ENCODE data around the gene WDR46. TPM values are rescaled to one million over a fixed set of nuclear protein-coding genes. Genes with fewer than 3 reads are reported as not detected.
A peak's percentile ranks its signal among the peaks of the same experiment; 100 is the strongest.

WDR46 gene
- polyA plus RNA-seq, 3 donors = 33.3 to 41.0 (median 37.3) TPM

- Mint-ChIP-seq H3K27ac (peak overlapping the region; percentile 91 to 97 (median 96)), H3K9me3 (no peaks in the 10 kb centered on the region), H3K4me1 (peaks cover 32% of the 10 kb centered on the region), H3K27me3 (ENCODE audit: low read depth in 3 of 3) (peaks cover 7 to 13% (median 7%) of the 10 kb centered on the region in 3 donors), H3K36me3 (peaks cover 19 to 21% of the 10 kb centered on the region in 2 donors), H3K4me3 (peak overlapping the region; percentile 81 to 92)
- under 1% methylated on average over 52 of the region's 58 CpGs for WGBS (ENCODE audit: insufficient coverage)
- Histone ChIP-seq H3K79me2 (ENCODE audit: insufficient read depth, low read length) (peaks cover 4% of the 10 kb centered on the region), H3K4me3 (replicated peaks in 1 of 3; ENCODE audit: low read depth in 2 of 3, low read length in 3 of 3) (peak overlapping the region; percentile 43 to 77 (median 58)), H3K4me2 (replicated peaks; ENCODE audit: extremely low read depth, low read length, poor library complexity, severe bottlenecking) (peak overlapping the region; percentile 84), H3K9me3 (replicated peaks in 1 of 2; ENCODE audit: control insufficient read depth in 1 of 2, insufficient read depth in 1 of 2, low read length in 2 of 2) (no peaks in the 10 kb centered on the region), H4K20me1 (ENCODE audit: insufficient read depth, low read length) (no peaks in the 10 kb centered on the region), H3K27ac (ENCODE audit: low read depth in 1 of 2, low read length in 2 of 2) (peak overlapping the region; percentile 92 to 93), H3K4me1 (ENCODE audit: control insufficient read depth in 1 of 2, insufficient read depth in 2 of 2, low read length in 2 of 2) (peaks cover 24 to 29% of the 10 kb centered on the region in 2 donors), H3K9ac (ENCODE audit: insufficient read depth, low read length, poor library complexity, severe bottlenecking) (peak overlapping the region; percentile 71), H3K36me3 (replicated peaks in 1 of 2; ENCODE audit: control insufficient read depth in 1 of 2, insufficient read depth in 2 of 2, low read length in 2 of 2) (peaks cover 10 to 21% of the 10 kb centered on the region in 2 donors), H2AFZ (ENCODE audit: insufficient read depth, low read depth, low read length, poor library complexity, severe bottlenecking) (peak overlapping the region; percentile 90), H3K27me3 (ENCODE audit: control insufficient read depth in 2 of 2, insufficient read depth in 2 of 2, low read length in 2 of 2) (no peaks in the 10 kb centered on the region)
- intact Hi-C loops (cut with micrococcal nuclease) = loop anchor here (2.0 to 10.0 kb wide), 10 partner anchors 37 to 314 kb away; partner anchors contain the start of genes COL11A2 (in 1 of the 2), RXRB (in 1 of the 2) and SLC39A7 (in 1 of the 2)
- DNase-seq = peak; percentile 99
- TF ChIP-seq CTCF (IDR thresholded peaks at IDR 0.05) = no peak
These were observed 39.9 kb downstream of the WDR46 start for GRCh38 chr6:33248932-33249731.

GRCh38 chr6:33248643-33248931 lies 40.5 kb downstream of the WDR46 start:
- TF ChIP-seq CTCF (IDR thresholded peaks at IDR 0.05) = peak; percentile 65
- peaks cover 24 to 29% of the 10 kb centered on the region in 2 donors for H3K4me1 ChIP-seq (ENCODE audit: control insufficient read depth in 1 of 2, insufficient read depth in 2 of 2, low read length in 2 of 2)
- WGBS (ENCODE audit: insufficient coverage) = 0% methylated on average over 17 of the region's 18 CpGs
- DNase-seq = peak in 2 of 3 donors; percentile 21 to 52
- H3K9me3 ChIP-seq (replicated peaks in 1 of 2; ENCODE audit: control insufficient read depth in 1 of 2, insufficient read depth in 1 of 2, low read length in 2 of 2) = no peaks in the 10 kb centered on the region
- H3K4me2 ChIP-seq (replicated peaks; ENCODE audit: extremely low read depth, low read length, poor library complexity, severe bottlenecking) = peak overlapping the region; percentile 84
- no peaks in the 10 kb centered on the region for H3K27me3 ChIP-seq (ENCODE audit: control insufficient read depth in 2 of 2, insufficient read depth in 2 of 2, low read length in 2 of 2)
- Mint-ChIP-seq H3K4me1 (peaks cover 32% of the 10 kb centered on the region), H3K9me3 (no peaks in the 10 kb centered on the region), H3K36me3 (peaks cover 19 to 21% of the 10 kb centered on the region in 2 donors), H3K27me3 (ENCODE audit: low read depth in 3 of 3) (peaks cover 11 to 13% (median 11%) of the 10 kb centered on the region in 3 donors), H3K4me3 (peak overlapping the region; percentile 81 to 92), H3K27ac (peak overlapping the region; percentile 91 to 97 (median 96))
- peak overlapping the region; percentile 89 for H2AFZ ChIP-seq (ENCODE audit: insufficient read depth, low read depth, low read length, poor library complexity, severe bottlenecking)
- H3K27ac ChIP-seq (ENCODE audit: low read depth in 1 of 2, low read length in 2 of 2) = peak overlapping the region; percentile 90 to 93
- H3K79me2 ChIP-seq (ENCODE audit: insufficient read depth, low read length) = peaks cover 4% of the 10 kb centered on the region
- intact Hi-C loops (cut with micrococcal nuclease) = loop anchor here (2.0 to 10.0 kb wide), 10 partner anchors 36 to 314 kb away; partner anchors contain the start of genes COL11A2 (in 1 of the 2), RXRB (in 1 of the 2) and SLC39A7 (in 1 of the 2)
- peak overlapping the region; percentile 63 for H3K9ac ChIP-seq (ENCODE audit: insufficient read depth, low read length, poor library complexity, severe bottlenecking)
- peaks cover 10 to 21% of the 10 kb centered on the region in 2 donors for H3K36me3 ChIP-seq (replicated peaks in 1 of 2; ENCODE audit: control insufficient read depth in 1 of 2, insufficient read depth in 2 of 2, low read length in 2 of 2)
- no peaks in the 10 kb centered on the region for H4K20me1 ChIP-seq (ENCODE audit: insufficient read depth, low read length)
- H3K4me3 ChIP-seq (replicated peaks in 1 of 3; ENCODE audit: low read depth in 2 of 3, low read length in 3 of 3) = peak overlapping the region; percentile 28 to 77 (median 31)
